EH (cell line): ENCODE data around the gene RIC8A.
A peak's percentile ranks its signal among the peaks of the same experiment; 100 is the strongest.
"Not testable (repeated sequence)": the region's sequence is repeated elsewhere in the genome, so short reads cannot be mapped to it uniquely, and the experiment has no call there.

Source experiments
- DNase-seq: peaks from one replicate; pipeline ENCODE4 v3.0.0-alpha.2; 2015; ENCODE audit warnings: low read depth

The RIC8A gene

DNA sequence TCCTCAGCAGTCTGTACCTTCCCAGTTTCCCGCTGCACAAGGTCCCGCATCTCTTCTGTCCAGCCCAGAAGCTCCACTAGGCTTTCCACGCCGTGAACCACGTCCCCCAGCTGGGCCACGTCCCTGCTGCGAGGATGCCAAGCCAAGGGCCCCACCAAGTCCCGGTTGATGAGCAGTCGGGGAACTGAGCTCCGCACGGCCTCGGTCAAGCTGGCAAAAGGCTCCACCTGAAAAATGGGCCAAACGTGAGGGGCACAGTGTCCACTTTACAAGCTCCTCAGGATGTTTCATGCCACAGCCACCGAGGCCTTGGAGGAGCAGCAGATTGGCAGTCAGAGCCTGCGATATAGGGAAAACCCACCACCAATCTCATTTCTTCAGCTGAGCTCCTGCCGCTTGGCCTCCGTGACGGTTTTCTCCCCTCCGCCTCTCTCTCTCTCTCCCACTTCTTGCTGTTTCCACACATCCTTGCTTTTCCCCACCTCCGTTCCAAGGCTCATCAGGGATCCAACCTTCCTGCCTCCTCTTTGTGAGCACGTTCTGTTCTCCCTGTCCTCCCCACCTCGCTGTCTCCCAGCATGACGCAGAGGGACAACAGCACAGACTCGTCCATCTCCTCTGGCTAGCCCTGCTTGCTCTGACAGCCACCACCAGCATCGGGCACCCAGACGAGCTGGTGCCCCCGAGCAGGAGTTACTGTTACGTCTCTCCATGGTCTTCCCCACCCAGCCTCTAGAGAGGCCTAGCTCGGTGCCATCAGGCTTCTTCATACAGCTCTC, 11.5 kb downstream of the RIC8A start:
- DNase-seq, result no peak

DNA sequence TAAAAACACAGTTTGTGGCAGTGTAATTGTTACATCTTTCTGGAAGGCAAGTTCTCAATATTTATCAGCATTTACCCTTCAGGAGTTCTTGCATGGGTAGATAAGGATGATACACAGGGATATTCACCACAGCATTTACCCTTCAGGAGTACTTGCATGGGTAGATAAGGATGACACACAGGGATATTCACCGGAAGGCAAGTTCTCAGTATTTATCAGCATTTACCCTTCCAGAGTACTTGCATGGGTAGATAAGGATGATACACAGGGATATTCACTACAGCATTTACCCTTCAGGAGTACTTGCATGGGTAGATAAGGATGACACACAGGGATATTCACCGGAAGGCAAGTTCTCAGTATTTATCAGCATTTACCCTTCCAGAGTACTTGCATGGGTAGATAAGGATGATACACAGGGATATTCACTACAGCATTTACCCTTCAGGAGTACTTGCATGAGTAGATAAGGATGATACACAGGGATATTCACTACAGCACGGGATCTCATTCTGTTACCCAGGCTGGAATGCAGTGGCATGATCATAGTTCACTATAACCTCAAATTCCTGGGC, 13.2 kb downstream of the RIC8A start:
- DNase-seq, result not testable (repeated sequence)

DNA sequence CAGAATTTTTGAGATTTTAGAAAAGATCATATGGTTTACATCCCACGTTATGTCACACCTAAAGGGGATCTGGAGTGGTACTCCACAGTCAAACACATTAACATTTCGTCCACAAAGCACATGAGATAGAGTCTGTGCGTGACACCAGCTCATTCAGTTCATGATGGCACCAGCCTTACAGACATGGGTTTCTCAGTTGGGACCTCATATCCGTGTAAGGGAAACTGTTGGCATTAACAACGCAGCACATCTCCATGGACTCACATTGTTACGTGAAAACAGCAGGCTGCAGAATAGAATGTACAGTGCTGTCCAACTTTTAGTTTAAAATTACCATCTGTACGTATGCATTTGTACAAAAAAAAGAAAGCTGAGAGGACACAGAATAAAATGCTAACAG, 14.0 kb downstream of the RIC8A start:
- DNase-seq, result no peak

DNA sequence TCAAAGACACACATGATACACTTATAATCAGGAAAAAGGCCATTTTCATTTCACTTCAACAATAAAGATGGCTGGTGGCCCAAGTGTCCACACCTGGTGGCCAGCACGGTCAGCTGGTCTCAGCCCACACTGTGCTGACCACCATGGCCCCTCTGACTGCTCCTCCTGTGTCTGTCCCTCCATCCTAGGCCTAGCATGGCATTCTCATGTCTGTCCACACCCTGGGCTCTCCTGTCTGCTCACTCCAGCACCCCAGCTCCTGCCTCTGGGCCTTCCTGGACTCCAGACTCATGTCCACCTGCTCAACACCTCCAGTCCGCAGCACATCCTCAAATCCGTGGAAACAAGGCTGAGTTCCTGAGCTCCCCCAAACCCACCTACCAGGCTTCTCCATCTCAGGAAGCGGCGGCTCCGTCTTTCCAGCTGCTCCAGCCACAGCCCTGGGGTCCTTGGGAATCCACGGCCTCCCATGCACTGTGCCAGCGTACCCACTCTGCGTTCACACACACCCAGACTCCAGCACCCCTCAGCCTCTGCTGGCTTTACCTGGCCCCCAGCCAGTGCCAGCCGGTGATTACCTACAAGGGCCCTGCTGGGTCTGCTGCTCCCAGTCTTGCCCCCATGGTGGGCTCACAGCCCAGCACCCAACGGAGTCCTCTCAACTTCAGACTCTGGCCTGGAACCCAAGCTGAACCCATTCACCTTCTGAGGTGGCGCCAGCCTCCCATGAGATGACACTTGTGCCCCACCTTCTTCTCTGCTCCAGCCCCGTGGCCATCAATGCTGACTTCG, 14.7 kb downstream of the RIC8A start:
- no peak for DNase-seq

DNA sequence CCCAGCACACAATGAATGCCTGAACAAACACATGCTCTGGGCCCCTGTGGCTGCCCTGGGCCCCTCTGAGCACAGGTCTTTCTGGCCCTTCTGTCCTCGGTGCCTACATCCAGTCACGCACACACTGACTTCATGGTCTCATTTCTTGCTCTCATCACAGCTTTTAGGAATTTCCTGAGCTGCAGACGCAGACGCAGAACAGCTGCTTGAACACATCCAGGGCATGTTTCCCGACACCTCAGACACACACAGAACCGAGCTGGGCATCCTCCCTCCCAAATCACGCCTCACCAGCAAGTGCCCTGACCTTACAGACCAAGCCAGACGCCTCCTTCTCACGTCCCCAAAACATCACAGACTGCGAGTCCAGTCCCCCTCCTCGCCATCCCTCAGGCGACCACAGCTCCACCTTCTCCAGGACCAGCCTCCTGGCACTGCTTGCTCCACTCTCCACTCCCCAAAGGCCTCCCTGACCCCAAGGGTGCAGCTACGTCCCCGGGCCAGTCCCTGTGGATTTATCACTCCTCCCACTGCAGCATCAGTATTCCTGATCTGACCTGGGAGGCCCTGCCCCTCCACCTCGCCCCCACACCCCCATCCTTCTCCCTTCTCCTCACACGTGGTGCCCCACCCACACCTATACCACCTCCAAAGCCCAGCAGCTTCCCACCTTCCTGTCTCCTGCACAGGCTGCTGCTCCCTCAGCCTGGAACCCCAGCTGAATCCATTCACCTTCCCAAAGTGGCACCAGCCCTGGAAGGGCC, 15.7 kb downstream of the RIC8A start:
- no peak for DNase-seq

DNA sequence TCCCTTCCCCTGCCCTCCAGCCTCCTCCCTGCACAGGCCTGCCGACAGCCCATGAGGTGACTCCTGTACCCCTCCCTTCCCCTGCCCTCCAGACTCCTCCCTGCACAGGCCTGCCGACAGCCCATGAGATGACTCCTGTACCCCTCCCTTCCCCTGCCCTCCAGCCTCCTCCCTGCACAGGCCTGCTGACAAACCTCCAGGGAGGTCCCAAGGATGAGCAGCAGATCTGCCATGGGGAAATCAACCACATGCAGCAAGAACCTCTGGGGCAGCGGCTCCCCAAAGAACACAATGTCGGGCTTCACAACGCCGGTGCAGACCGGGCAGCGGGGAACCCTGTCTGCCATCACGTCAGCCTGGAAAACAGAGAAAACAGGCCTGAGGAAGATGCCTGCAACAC, 16.4 kb downstream of the RIC8A start:
- no peak for DNase-seq

DNA sequence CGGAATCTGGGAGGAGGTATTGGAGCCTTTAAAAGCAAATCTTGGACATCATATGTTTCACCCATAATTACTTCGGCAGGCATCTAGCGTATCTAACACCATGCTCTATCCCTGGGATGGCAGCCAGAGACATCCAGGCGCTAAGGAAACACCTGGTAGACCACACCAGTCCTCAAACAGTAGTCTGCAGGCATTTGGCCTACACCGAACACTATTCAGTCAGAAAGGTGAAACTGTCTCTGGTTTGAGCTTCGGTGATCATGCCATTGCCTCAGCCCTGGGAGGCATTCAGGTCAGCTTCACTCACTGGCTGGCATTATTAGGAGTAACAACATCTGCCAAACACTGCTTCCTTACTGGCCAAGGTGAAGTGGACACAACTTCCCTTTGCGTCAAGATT, 16.9 kb downstream of the RIC8A start:
- DNase-seq, result no peak

DNA sequence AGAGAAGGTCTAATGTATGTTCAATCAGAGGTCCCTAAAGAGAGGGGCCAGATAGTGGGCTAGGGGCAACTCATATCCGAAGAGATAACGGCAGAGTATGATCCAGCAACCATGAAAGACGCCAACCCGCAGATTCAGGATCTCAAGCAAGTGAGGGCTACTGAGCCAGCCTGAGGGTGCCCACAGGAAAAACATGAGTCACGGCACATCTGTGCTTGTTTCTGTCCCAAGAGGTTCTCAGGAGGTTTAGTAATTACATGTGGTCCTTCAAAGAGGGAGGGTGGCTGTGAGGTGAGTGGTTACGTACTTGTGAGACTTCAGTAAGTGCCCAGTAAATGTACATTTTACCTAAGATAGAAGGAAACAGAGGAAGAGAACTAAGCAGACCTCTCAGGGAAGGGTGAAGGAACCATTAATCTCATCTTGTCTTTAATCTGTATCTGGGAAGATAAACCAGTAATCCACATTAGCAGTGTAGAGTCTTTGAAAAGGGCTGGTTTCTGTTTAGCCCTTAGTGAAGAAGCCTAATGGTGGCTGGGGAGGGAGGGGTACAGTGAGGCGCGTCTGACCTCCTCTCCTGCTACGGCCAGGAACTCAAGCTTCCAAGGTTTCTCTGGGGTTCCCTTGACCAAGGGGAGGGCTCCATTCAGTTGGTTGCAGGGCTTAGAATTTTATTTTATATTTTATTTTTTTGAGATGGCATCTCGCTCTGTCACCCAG, 18.4 kb downstream of the RIC8A start:
- no peak for DNase-seq

DNA sequence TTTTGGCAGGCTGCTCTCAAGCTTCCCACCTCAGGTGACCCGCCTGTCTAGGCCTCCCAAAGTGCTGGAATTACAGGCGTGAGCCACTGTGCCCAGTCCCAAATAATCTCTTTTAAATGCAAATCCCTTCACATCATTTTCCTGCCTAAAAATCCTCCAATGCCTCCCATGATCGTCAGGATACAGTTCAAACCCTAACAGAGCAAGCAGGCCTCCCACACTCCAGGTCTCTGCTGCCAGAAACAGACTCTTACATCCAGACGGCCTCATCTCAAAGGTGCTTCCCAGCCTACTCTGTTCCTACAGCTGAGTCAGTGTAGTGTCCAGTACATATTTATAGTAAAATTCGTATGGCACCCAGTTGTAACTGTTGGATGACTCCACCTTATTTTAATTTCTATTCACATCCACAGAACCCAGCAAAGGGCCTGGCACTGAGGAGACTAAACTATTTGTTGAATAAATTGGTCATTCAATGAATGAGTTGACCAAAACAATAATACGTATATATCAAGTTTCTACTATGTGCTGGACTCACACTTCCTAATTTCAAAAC, 20.4 kb downstream of the RIC8A start:
- DNase-seq, result no peak

DNA sequence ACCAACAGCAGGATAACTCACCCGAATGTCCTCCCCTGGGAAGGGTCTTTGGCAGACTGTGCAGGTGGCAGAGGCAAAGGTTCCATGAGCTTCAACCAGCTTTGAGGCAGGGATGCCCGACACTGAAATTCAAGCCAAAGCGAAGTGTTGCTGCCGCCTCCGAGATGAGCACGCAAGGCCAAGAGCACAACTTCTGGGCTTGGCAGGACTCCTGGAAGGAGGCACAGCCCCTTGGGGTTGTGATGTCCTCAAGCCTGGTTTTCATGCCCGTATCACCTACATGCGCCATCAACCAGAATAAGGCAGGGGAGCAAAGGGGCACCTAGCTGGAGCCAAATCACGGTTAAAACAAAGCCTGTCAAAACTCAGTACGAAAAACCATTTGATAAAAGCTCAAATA, 22.9 kb downstream of the RIC8A start:
- DNase-seq, result no peak

DNA sequence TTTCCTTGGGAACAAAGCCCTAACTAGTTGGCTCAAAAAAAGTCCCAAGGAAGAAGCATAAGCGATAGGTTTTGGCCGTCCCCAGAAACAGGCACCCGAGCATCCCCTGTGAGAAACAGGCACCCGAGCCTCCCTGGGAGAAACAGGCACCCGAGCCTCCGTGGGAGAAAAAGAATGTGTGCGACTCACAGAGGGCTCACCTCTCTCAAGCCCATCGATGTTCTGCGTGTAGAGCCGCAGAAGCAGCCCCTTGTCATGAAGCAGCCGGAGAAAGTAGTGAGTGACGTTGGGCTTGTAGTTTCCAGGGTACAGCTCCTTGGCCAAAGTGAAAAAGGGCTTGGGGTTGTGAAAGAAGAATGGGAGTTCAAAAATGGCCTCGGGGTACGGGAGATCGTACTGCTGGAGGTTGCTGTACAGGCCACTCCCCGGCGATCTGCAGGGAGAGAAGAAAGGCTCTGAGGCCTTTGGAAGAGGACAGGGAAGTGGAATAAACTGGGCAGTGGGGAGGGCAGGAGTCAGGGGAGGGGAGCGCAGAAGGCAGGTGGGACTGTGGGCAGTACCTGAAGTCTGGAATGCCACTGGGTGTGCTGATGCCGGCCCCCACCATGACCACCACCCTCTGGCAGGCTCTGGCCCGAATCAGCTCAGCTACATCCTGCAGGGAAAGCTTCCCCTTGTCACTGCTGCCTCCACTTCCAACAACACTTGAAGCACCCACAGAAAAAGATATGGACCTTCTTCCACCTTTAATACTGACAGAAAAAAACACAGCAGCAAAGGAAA, 25.5 kb downstream of the RIC8A start:
- no peak for DNase-seq

DNA sequence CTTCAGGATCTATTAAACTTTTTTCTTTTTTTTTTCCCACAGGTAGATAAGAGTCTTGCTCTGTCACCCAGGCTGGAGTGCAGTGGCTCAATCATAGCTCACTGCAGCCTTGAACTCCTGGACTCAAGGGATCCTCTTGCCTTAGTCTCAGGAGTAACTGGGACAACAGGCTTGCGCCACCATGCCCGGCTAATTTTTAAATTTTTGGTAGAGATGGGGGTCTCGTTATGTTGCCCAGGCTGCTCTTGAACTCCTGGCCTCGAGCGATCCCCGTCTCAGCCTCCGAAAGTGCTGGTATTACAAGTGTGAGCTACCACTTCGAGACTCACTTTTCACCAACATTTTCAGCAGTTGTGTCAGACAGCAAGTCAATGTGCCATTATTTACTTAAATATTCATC, 27.7 kb downstream of the RIC8A start:
- DNase-seq, result no peak

DNA sequence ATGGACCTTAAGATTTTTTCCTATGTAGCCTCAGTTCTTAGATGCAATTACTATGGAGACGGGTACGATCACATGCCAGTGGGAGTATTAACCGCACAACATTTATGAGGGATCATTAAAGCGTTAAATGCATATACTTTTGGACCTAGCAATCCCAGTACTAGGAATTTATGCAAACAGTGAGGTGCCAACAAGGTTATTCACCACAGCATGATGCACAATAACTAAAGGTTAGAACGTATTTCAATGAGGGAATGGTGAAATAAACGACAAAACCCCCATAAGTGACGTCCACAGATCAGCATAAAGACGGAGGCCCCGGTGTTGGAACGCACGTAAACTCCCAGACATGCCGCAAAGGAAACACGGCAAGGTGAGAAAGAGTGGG, 28.1 kb downstream of the RIC8A start:
- peak; percentile 25 for DNase-seq

DNA sequence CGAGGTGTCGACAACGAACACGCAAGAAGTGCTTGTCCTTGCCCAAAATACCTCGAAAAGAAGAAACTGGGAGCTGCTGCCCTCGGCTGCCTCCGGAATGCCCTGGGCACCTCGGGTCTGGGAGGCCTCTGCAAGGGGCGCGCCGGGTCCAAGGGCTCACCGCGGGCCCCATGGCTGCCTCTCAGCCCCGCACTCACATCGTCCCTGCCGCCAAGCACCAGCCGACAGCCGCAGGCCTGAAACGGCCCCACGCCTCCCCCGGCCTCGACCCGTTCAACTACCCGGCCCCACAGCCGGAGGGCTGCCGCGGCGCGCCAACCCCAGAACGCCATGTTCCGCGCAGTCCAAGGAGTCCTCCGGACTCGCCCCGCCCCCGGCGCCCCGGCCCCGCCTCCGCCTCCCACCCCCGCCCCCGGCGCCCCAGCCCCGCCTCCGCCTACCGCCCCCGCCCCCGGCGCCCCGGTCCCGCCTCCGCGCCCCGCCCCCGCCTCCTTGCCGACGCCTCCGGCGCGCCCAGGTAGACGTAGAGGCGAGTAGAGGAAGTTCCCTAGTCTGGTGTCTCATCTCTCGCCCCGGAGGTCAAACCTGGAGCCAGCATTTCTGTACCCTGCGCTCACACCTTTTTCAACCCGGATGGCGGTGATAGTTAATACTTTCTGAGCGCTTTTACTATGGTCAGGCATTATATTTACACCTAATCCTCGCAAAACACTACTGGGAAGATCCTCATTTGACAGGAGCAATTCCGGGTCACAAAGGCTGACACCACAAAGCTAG, 28.7 kb downstream of the RIC8A start, which contains the start of gene SIRT3:
Gene SIRT3 (minus strand): TSS at position 346 of the 777 bp plus-strand sequence. CDS start 14 bp downstream, at position 332.
- DNase-seq, result peak; percentile 80

DNA sequence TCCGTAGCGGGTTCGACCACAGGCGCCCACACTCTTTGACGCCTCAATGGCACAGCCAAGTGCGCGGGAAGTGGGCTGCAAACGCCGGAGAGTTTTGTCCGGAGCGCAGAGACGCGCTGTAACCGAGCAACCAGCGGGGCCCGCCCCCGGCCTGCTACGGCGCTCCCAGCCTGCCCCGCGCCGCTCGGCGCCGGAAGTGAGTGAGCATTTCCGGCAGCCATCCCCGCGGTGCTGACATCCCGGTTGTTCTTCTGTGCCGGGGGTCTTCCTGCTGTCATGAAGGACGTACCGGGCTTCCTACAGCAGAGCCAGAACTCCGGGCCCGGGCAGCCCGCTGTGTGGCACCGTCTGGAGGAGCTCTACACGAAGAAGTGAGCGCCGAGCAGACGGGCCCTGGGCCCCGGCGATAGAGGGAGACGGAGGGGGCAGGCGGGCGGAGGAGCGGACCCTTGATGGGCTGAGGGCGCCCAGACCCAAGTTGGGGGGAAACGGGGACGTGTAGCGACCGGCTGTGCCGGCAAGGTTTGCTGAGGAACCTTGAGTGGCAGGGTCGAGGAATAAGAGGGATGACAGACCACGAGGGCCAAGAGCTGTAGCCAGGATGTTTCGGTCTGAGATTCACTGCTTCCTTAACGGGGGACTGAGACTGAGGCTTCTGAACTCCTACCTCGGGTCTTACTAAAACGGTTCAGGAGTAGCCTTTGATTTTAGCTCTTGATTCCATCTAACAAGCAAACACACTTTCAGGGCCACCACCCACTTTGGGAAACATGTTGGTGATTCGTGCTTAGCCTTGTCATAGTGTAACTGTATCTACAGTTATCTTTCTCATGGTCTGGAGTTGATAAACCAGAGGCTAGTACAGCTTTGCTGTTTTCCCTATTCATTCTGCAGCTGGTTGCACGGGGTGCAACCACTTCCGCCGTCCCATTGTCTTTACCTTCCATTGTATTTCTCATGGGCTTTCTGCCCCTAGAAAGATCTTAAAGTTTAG, 29.6 kb downstream of the RIC8A start, which contains the start of gene PSMD13:
Gene PSMD13 (plus strand): TSS at position 203 of the 994 bp plus-strand sequence. CDS start 74 bp downstream, at position 277.
- peak; percentile 86 for DNase-seq

DNA sequence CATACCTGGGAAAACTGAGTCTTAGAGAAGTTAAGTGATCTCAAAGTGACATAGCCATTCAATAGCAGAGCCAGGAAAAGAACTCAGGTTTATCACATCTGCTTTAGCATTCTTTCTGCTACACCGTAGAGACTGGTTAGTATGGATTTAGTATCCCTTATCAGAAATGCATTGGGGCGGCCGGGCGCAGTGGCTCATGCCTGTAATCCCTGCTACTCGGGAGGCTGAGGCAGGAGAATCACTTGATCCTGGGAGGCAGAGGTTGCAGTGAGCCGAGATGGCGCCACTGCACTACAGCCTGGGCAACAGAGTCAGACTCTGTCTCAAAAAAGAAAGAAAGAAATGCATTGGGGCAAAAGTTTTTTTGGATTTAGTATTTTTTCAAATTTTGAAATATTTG, 30.8 kb downstream of the RIC8A start:
- DNase-seq, result not testable (repeated sequence)

DNA sequence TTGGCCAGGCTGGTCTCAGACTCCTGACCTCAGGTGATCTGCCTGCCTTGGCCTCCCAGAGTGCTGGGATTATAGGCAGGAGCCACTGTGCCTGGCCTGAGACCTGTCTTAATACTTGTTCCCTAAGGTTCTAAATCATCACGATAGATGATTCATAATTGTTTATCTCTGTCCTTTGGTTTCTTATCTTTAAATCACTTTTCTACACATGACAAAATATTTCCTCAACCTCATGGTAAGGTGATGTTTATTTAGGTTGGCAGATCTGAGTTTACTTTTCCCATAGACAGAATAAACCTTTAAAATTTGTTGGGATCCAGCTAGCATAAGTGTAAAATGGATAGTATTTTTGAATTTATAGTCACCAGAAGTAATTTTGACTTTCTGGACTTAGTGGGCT, 32.8 kb downstream of the RIC8A start:
- no peak for DNase-seq

DNA sequence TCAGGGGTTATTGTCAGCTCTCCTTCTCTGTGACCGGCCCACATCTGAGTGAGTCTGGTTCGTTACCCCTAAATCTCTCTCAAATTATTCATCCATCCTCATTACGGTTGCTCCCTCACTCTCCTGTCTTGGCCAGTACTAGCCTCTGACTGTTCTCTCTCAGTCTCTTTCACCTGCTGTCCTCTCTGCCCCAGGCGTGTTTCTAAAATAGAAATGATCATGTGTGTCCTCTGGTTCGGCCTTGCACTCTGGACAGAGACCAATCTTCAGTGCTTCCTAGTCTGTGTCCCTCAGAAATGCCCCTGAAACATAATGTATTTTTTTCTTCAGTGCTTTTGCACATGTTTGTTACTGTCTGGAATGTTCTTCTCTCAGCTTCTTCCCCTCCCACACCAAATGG, 34.1 kb downstream of the RIC8A start:
- DNase-seq, result no peak
